ENCODE results near the gene RET. TPM values are rescaled to one million over a fixed set of nuclear protein-coding genes. Genes with fewer than 3 reads are reported as not detected.

RET gene
- total RNA-seq, 4 donors from 2014 or later, result 1.4 to 3.9 (median 1.8) TPM

DNA sequence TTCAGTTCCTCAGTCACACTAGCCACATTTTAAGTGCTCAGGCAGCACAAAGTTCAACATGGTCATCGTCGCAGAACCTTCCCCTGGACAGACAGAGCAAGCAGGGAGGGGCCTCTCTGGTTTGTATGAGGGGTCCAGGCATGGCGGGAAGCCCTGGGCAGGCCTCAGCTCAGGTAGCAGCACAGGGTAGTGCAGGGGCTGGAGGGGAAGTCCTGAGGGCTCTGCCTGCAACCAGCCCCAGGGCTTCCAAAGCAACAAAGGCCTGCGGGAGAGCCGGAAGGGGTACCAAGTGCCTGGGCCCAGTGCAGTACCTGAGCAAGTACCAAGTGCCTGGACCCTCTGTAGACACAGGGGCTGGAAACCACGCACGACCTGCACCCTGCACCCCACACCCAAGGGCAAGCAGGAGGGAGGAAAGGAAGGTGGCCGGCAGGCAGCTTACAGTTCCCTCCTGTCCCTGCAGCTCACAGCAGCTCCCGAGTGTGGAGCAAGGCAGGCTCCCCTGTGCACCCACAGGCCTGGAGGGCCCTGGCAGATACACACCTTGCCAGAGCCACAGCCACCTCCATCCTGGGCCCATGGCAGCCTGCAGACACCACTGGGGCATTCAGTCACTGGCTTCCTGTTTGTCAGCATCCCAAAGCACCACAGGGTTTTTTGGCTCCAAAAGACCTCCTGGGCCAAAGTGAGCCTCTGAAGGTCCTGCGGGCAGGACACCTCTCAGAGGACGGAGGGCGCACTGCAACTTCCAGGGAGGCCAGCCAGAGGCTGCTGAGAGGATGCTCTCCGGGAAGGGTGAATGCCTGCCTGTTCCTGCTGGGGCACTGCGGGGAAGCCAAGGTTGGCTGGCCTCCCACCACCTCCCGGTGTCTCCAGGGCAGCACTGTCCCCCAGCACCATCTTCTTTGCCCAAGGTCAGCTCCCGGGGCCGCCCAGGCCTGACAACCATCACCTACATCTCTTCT lies 6.5 kb upstream of the RET start:
- WGBS, 2 donors (ENCODE audit: low coverage in 1 of 2), result 90 to 93% methylated on average over 2 to 3 of the region's 17 CpGs
- ATAC-seq, result no peak
- H3K27me3 ChIP-seq, result peaks cover 51% of the 10 kb centered on the region
- H3K36me3 ChIP-seq, result no peaks in the 10 kb centered on the region
- H3K9me3 ChIP-seq, result no peaks in the 10 kb centered on the region
- H3K4me3 ChIP-seq, result no peak overlapping the region
- H3K4me1 ChIP-seq, result peaks cover 0 to 7% (median 0%) of the 10 kb centered on the region in 3 donors
- H3K27ac ChIP-seq, result no peak overlapping the region
- TF ChIP-seq EP300 (IDR thresholded peaks at IDR 0.05) (no peak), POLR2A (IDR thresholded peaks at IDR 0.05) (no peak), CTCF (IDR thresholded peaks at IDR 0.05) (no peak), POLR2AphosphoS5 (IDR thresholded peaks at IDR 0.05) (no peak)

- no peak for ATAC-seq
- no peak for TF ChIP-seq POLR2AphosphoS5 (IDR thresholded peaks at IDR 0.05)
- no peak for TF ChIP-seq POLR2A (IDR thresholded peaks at IDR 0.05)
- no peak for TF ChIP-seq EP300 (IDR thresholded peaks at IDR 0.05)
- TF ChIP-seq CTCF (IDR thresholded peaks at IDR 0.05), result no peak
- Histone ChIP-seq H3K27me3 (peaks cover 68% of the 10 kb centered on the region), H3K36me3 (no peaks in the 10 kb centered on the region), H3K27ac (no peak overlapping the region), H3K9me3 (no peaks in the 10 kb centered on the region), H3K4me3 (no peak overlapping the region), H3K4me1 (peaks cover 0 to 23% (median 4%) of the 10 kb centered on the region in 3 donors)
- 63 to 86% methylated on average over 2 to 6 of the region's 19 CpGs for WGBS, 2 donors (ENCODE audit: low coverage in 1 of 2)
Observed at GRCh38 chr10:43071865-43072650, 4.8 kb upstream of the RET start.

GRCh38 chr10:43073191-43073590 lies 3.7 kb upstream of the RET start:
- no peak for TF ChIP-seq POLR2AphosphoS5 (IDR thresholded peaks at IDR 0.05)
- no peak for TF ChIP-seq CTCF (IDR thresholded peaks at IDR 0.05)
- Histone ChIP-seq H3K36me3 (no peaks in the 10 kb centered on the region), H3K4me1 (peaks cover 0 to 32% (median 4%) of the 10 kb centered on the region in 3 donors), H3K4me3 (no peak overlapping the region), H3K27ac (no peak overlapping the region), H3K9me3 (no peaks in the 10 kb centered on the region), H3K27me3 (peaks cover 79% of the 10 kb centered on the region)
- ATAC-seq, result no peak
- 100% methylated on average over 1 of the region's 3 CpGs; no CpG with 5 or more reads in 1 of the 2 donors for WGBS, 2 donors (ENCODE audit: low coverage in 1 of 2)

- no peak for ATAC-seq
- 95 to 100% methylated on average over 1 to 4 of the region's 8 CpGs for WGBS, 2 donors (ENCODE audit: low coverage in 1 of 2)
- Histone ChIP-seq H3K36me3 (no peaks in the 10 kb centered on the region), H3K4me1 (peaks cover 0 to 27% (median 4%) of the 10 kb centered on the region in 3 donors), H3K4me3 (no peak overlapping the region), H3K27me3 (peaks cover 85% of the 10 kb centered on the region), H3K9me3 (no peaks in the 10 kb centered on the region), H3K27ac (no peak overlapping the region)
- TF ChIP-seq CTCF (IDR thresholded peaks at IDR 0.05), result no peak
- no peak for TF ChIP-seq POLR2A (IDR thresholded peaks at IDR 0.05)
- TF ChIP-seq EP300 (IDR thresholded peaks at IDR 0.05), result no peak
Observed at GRCh38 chr10:43073721-43074120, 3.1 kb upstream of the RET start.
